Activated CD8-positive, alpha-beta memory T cell treated with anti-CD3 and anti-CD28 coated beads for 36 hours (primary cell): ENCODE measurements around the gene GNAI3. TPM values are rescaled to one million over a fixed set of nuclear protein-coding genes. Genes with fewer than 3 reads are reported as not detected.

Source experiments
- CTCF ChIA-PET: fragments of 350-600 bp; sonication (Branson Sonifier 250); formaldehyde crosslinking; loops from one replicate; lab custom pipeline; 2021; ENCODE audit warnings: antibody characterized with exemption; lab: Charles Lee
- POLR2A ChIA-PET: fragments of 350-600 bp; sonication (Branson Sonifier 250); formaldehyde crosslinking; loops from one replicate; lab custom pipeline; 2021; ENCODE audit warnings: antibody characterized with exemption; lab: Charles Lee
- total RNA-seq, 2 experiments: library from RNA; stranded (reverse); gene quantifications; one replicate each; pipeline ENCODE4 v1.2.3, GENCODE V29; 2021

GNAI3 gene
- total RNA-seq, result 1 to 10 TPM; 9.2 to 9.3 TPM

GRCh38 chr1:109548321-109549267, at the start of gene GNAI3:
Gene GNAI3 (plus strand): TSS chr1:109548615. CDS start chr1:109548721, 106 bp downstream.
- CTCF ChIA-PET, result interaction anchor here (0.7 to 2.4 kb wide), 10 partner anchors 16 to 435 kb away, joined by 3 to 18 read pairs (median 7); partner anchors contain the start of genes AHCYL1, AMPD2 and GNAT2
- POLR2A ChIA-PET, result interaction anchor here (0.6 to 2.1 kb wide), 9 partner anchors 47 to 436 kb away, joined by 3 to 22 read pairs (median 4); partner anchors contain the start of genes AHCYL1, AMPD2, GNAT2 and PSMA5

GRCh38 chr1:109499081-109499480, 49.3 kb upstream of the GNAI3 start:
- ChIA-PET CTCF (interaction anchor here (0.9 to 38.8 kb wide), 5 partner anchors 8 to 30 kb away, joined by 3 to 743 read pairs (median 7); partner anchors contain the start of gene AMIGO1), POLR2A (interaction anchor here (1.1 kb wide), 1 partner anchor 10 kb away, joined by 4 read pairs; no protein-coding TSS in a partner anchor)

GRCh38 chr1:109499661-109500536, 48.5 kb upstream of the GNAI3 start:
- POLR2A ChIA-PET, result interaction anchor here (1.1 kb wide), 1 partner anchor 9 kb away, joined by 4 read pairs; no protein-coding TSS in a partner anchor
- CTCF ChIA-PET, result interaction anchor here (0.9 to 38.8 kb wide), 5 partner anchors 7 to 38 kb away, joined by 3 to 743 read pairs (median 10); partner anchors contain the start of genes AMIGO1 and CYB561D1

- ChIA-PET POLR2A (no interaction called here), CTCF (interaction anchor here (0.9 to 38.8 kb wide), 4 partner anchors 8 to 36 kb away, joined by 3 to 743 read pairs (median 64); partner anchors contain the start of genes AMIGO1 and CYB561D1)
Observed at GRCh38 chr1:109500941-109501381, 47.5 kb upstream of the GNAI3 start.

- CTCF ChIA-PET, result interaction anchor here (1.0 to 38.8 kb wide), 5 partner anchors 9 to 191 kb away, joined by 3 to 743 read pairs (median 5); partner anchors contain the start of gene CYB561D1
- POLR2A ChIA-PET, result interaction anchor here (1.2 kb wide), 1 partner anchor 46 kb away, joined by 6 read pairs; the partner anchor contains the start of gene GNAI3
Observed at GRCh38 chr1:109501644-109502363, 46.6 kb upstream of the GNAI3 start.

- CTCF ChIA-PET, result interaction anchor here (1.0 to 38.8 kb wide), 5 partner anchors 10 to 192 kb away, joined by 3 to 743 read pairs (median 5); partner anchors contain the start of gene CYB561D1
- POLR2A ChIA-PET, result interaction anchor here (1.2 kb wide), 1 partner anchor 46 kb away, joined by 6 read pairs; the partner anchor contains the start of gene GNAI3
Observed at GRCh38 chr1:109502364-109502851, 46.0 kb upstream of the GNAI3 start.

- ChIA-PET POLR2A (no interaction called here), CTCF (interaction anchor here (0.7 to 38.8 kb wide), 6 partner anchors 10 to 481 kb away, joined by 3 to 743 read pairs (median 7); partner anchors contain the start of genes AHCYL1, CYB561D1 and PSMA5)
Observed at GRCh38 chr1:109503935-109504334, 44.5 kb upstream of the GNAI3 start.

GRCh38 chr1:109504974-109505373, 43.4 kb upstream of the GNAI3 start:
- CTCF ChIA-PET, result interaction anchor here (1.0 to 38.8 kb wide), 5 partner anchors 12 to 480 kb away, joined by 3 to 743 read pairs (median 9); partner anchors contain the start of genes AHCYL1, CYB561D1 and PSMA5
- POLR2A ChIA-PET, result no interaction called here

- ChIA-PET CTCF (interaction anchor here (0.6 to 38.8 kb wide), 5 partner anchors 9 to 530 kb away, joined by 3 to 743 read pairs (median 8); partner anchors contain the start of gene CYB561D1), POLR2A (no interaction called here)
Observed at GRCh38 chr1:109508001-109508872, 40.2 kb upstream of the GNAI3 start.

- CTCF ChIA-PET, result interaction anchor here (0.6 to 38.8 kb wide), 4 partner anchors 9 to 531 kb away, joined by 3 to 743 read pairs (median 64); partner anchors contain the start of gene CYB561D1
- POLR2A ChIA-PET, result interaction anchor here (0.7 to 1.2 kb wide), 2 partner anchors 10 to 83 kb away, joined by 3 to 4 read pairs; no protein-coding TSS in a partner anchor
Observed at GRCh38 chr1:109508873-109509175, 39.6 kb upstream of the GNAI3 start.

GRCh38 chr1:109509176-109510134, 39.0 kb upstream of the GNAI3 start, which contains the start of gene AMIGO1:
Gene AMIGO1 (minus strand): TSS chr1:109509727. CDS start chr1:109508912, 815 bp downstream.
- ChIA-PET CTCF (interaction anchor here (0.7 to 38.8 kb wide), 5 partner anchors 9 to 271 kb away, joined by 3 to 743 read pairs (median 10); partner anchors contain the start of gene CYB561D1), POLR2A (interaction anchor here (0.7 to 1.2 kb wide), 3 partner anchors 10 to 315 kb away, joined by 3 to 4 read pairs (median 3); no protein-coding TSS in a partner anchor)

GRCh38 chr1:109513110-109513710, 35.2 kb upstream of the GNAI3 start:
- POLR2A ChIA-PET, result no interaction called here
- CTCF ChIA-PET, result interaction anchor here (1.4 to 38.8 kb wide), 2 partner anchors 16 to 23 kb away, joined by 4 to 743 read pairs; no protein-coding TSS in a partner anchor

GRCh38 chr1:109514846-109515245, 33.6 kb upstream of the GNAI3 start:
- POLR2A ChIA-PET, result interaction anchor here (2.1 kb wide), 1 partner anchor 9 kb away, joined by 4 read pairs; no protein-coding TSS in a partner anchor
- CTCF ChIA-PET, result interaction anchor here (0.7 to 38.8 kb wide), 4 partner anchors 11 to 61 kb away, joined by 3 to 743 read pairs (median 5); no protein-coding TSS in a partner anchor

GRCh38 chr1:109516872-109517271, 31.5 kb upstream of the GNAI3 start:
- ChIA-PET CTCF (interaction anchor here (2.0 to 38.8 kb wide), 2 partner anchors 12 to 23 kb away, joined by 5 to 743 read pairs; partner anchors contain the start of gene CYB561D1), POLR2A (no interaction called here)
